H1 (cell line): ENCODE measurements around the gene ZNF182. TPM values are rescaled to one million over a fixed set of nuclear protein-coding genes. Genes with fewer than 3 reads are reported as not detected.
A peak's percentile ranks its signal among the peaks of the same experiment; 100 is the strongest.

Source experiments
- CTCF ChIA-PET: fragments of 300-600 bp; sonication (Branson Sonifier 250); formaldehyde crosslinking; loops from one replicate; lab custom pipeline; 2021; ENCODE audit not compliant: partially characterized antibody; lab: Charles Lee
- POLR2A ChIA-PET: fragments of 300-600 bp; sonication (Branson Sonifier 250); formaldehyde crosslinking; loops from one replicate; lab custom pipeline; 2021; ENCODE audit warnings: inconsistent platforms; ENCODE audit not compliant: partially characterized antibody; lab: Charles Lee
- DNase-seq, 2 experiments: peaks; one replicate each; pipeline versions ENCODE4 v3.0.0 to v3.0.0-alpha.2; 2010 to 2022; ENCODE audit warnings: low spot score in 2 of 2, low read depth in 1 of 2, mixed read lengths in 1 of 2
- FAIRE-seq: peaks from 2 replicates; lab custom pipeline; 2011; peaks lifted over from hg19 to GRCh38; lab: Jason Lieb, UNC
- H2AFZ ChIP-seq: 2 replicates; pipeline ENCODE4 v1.8.1; 2012; ENCODE audit warnings: low read length, inconsistent platforms
- H2AK5ac ChIP-seq: 2 replicates; pipeline ENCODE4 v1.6.1; 2013; ENCODE audit warnings: low read depth, low read length
- H2BK120ac ChIP-seq: replicated peaks from 2 replicates; pipeline ENCODE3; 2013; ENCODE audit warnings: low read depth, low read length, inconsistent platforms
- H2BK12ac ChIP-seq: 2 replicates; pipeline ENCODE4 v1.6.1; 2013; ENCODE audit warnings: low read depth, low read length
- H2BK15ac ChIP-seq: 2 replicates; pipeline ENCODE4 v1.6.1; 2013; ENCODE audit warnings: low read length
- H2BK20ac ChIP-seq: 2 replicates; pipeline ENCODE4 v1.6.1; 2013; ENCODE audit warnings: low read length
- H2BK5ac ChIP-seq: 2 replicates; pipeline ENCODE4 v1.6.1; 2013; ENCODE audit warnings: low read depth, low read length
- H3K14ac ChIP-seq: 2 replicates; pipeline ENCODE4 v1.6.1; 2013; ENCODE audit warnings: inconsistent platforms; ENCODE audit not compliant: insufficient read length
- H3K18ac ChIP-seq: 2 replicates; pipeline ENCODE4 v1.6.1; 2013; ENCODE audit warnings: low read length; ENCODE audit errors: extremely low read depth
- H3K23ac ChIP-seq: 2 replicates; pipeline ENCODE4 v1.6.1; 2013; ENCODE audit warnings: inconsistent platforms; ENCODE audit not compliant: insufficient read length
- H3K23me2 ChIP-seq: 2 replicates; pipeline ENCODE4 v1.6.1; 2013; ENCODE audit warnings: low read depth, low read length
- H3K27ac ChIP-seq: 2 replicates; pipeline ENCODE4 v1.6.1; 2011; ENCODE audit warnings: low read depth, low read length, inconsistent platforms
- H3K27me3 ChIP-seq, 4 experiments: replicated peaks in 1 of 4; 1 replicate in 1 of 4; 2 replicates in 3 of 4; pipeline versions ENCODE4 v1.6.1 to v1.8.1; 2011 to 2013; ENCODE audit warnings: low read length in 3 of 4, mild to moderate bottlenecking in 3 of 4, inconsistent platforms in 2 of 4, mixed read lengths in 2 of 4, moderate library complexity in 1 of 4; ENCODE audit not compliant: control insufficient read depth in 3 of 4, insufficient read depth in 3 of 4; ENCODE audit errors: extremely low read depth in 1 of 4
- H3K36me3 ChIP-seq, 4 experiments: 2 replicates each; pipeline versions ENCODE4 v1.6.1 to v1.8.1; 2011 to 2013; ENCODE audit warnings: mild to moderate bottlenecking in 4 of 4, low read length in 3 of 4, moderate library complexity in 2 of 4, control low read depth in 1 of 4, inconsistent platforms in 1 of 4; ENCODE audit not compliant: insufficient read depth in 4 of 4, control insufficient read depth in 2 of 4
- H3K4ac ChIP-seq: replicated peaks from 2 replicates; pipeline ENCODE3; 2013; ENCODE audit warnings: low read length, low read depth, mixed read lengths, inconsistent platforms; ENCODE audit not compliant: insufficient read length
- H3K4me1 ChIP-seq, 4 experiments: replicated peaks in 1 of 4; 1 replicate in 1 of 4; 2 replicates in 3 of 4; pipeline versions ENCODE4 v1.6.1 to v1.8.1; 2011 to 2013; ENCODE audit warnings: low read length in 3 of 4, inconsistent platforms in 2 of 4, mixed read lengths in 1 of 4; ENCODE audit not compliant: insufficient read depth in 4 of 4, control insufficient read depth in 3 of 4
- H3K4me2 ChIP-seq, 2 experiments: 2 replicates each; pipeline versions ENCODE4 v1.6.1 to v1.8.1; 2011 to 2013; ENCODE audit warnings: low read depth in 2 of 2, low read length in 2 of 2, control low read depth in 1 of 2, inconsistent platforms in 1 of 2, mild to moderate bottlenecking in 1 of 2; ENCODE audit not compliant: insufficient read depth in 1 of 2
- H3K4me3 ChIP-seq, 4 experiments: fragments of 200-600, 300-600 bp in 1 of 4; sonication (generic), shearing (Covaris generic), sonication (Bioruptor Twin) in 1 of 4; 2 replicates each; pipeline versions ENCODE4 v1.5.1 to v1.8.1; 2011 to 2016; ENCODE audit warnings: low read length in 4 of 4, low read depth in 3 of 4, control low read depth in 2 of 4, inconsistent platforms in 2 of 4, mild to moderate bottlenecking in 2 of 4, mixed read lengths in 1 of 4, moderate library complexity in 1 of 4; ENCODE audit not compliant: insufficient read depth in 2 of 4; ENCODE audit errors: extremely low read depth in 1 of 4
- H3K56ac ChIP-seq: replicated peaks from 2 replicates; pipeline ENCODE3; 2013; ENCODE audit warnings: low read depth, mild to moderate bottlenecking, mixed read lengths, low read length, inconsistent platforms; ENCODE audit not compliant: insufficient read length
- H3K79me1 ChIP-seq: 2 replicates; pipeline ENCODE4 v1.6.1; 2013; ENCODE audit warnings: low read depth, low read length, control low read depth
- H3K79me2 ChIP-seq, 2 experiments: 2 replicates each; pipeline versions ENCODE4 v1.6.1 to v1.8.1; 2012 to 2013; ENCODE audit warnings: low read length in 2 of 2, mild to moderate bottlenecking in 2 of 2, inconsistent platforms in 1 of 2; ENCODE audit not compliant: insufficient read depth in 2 of 2, control insufficient read depth in 1 of 2
- H3K9ac ChIP-seq, 4 experiments: replicated peaks in 1 of 4; 1 replicate in 1 of 4; 2 replicates in 3 of 4; pipeline versions ENCODE4 v1.6.1 to v1.8.1; 2011 to 2013; ENCODE audit warnings: low read depth in 3 of 4, low read length in 3 of 4, control low read depth in 2 of 4, mild to moderate bottlenecking in 2 of 4, moderate library complexity in 2 of 4, inconsistent platforms in 1 of 4; ENCODE audit errors: extremely low read depth in 1 of 4
- H3K9me3 ChIP-seq, 2 experiments: 2 replicates each; pipeline versions ENCODE4 v1.6.1 to v1.8.1; 2012 to 2013; ENCODE audit warnings: mild to moderate bottlenecking in 2 of 2, moderate library complexity in 2 of 2, control low read depth in 1 of 2, inconsistent platforms in 1 of 2, low read depth in 1 of 2, low read length in 1 of 2, mixed read lengths in 1 of 2; ENCODE audit not compliant: insufficient read depth in 2 of 2
- H4K20me1 ChIP-seq, 2 experiments: replicated peaks in 1 of 2; 2 replicates each; pipeline versions ENCODE3 to v1.8.1; 2011 to 2013; ENCODE audit warnings: inconsistent platforms in 2 of 2, low read length in 2 of 2, mild to moderate bottlenecking in 1 of 2; ENCODE audit not compliant: insufficient read depth in 2 of 2, control insufficient read depth in 1 of 2
- H4K5ac ChIP-seq: 2 replicates; pipeline ENCODE4 v1.6.1; 2013; ENCODE audit warnings: low read length, low read depth, mixed read lengths, inconsistent platforms; ENCODE audit not compliant: insufficient read length
- H4K8ac ChIP-seq: 2 replicates; pipeline ENCODE4 v1.8.0; 2013; ENCODE audit warnings: mild to moderate bottlenecking, moderate library complexity, low read length, inconsistent platforms; ENCODE audit not compliant: insufficient read depth; ENCODE audit errors: extremely low read depth
- H4K91ac ChIP-seq: replicated peaks from 2 replicates; pipeline ENCODE3; 2013; ENCODE audit warnings: low read length, mixed read lengths, inconsistent platforms; ENCODE audit not compliant: insufficient read length
- CEBPB ChIP-seq: IDR thresholded peaks from 2 replicates; pipeline ENCODE4 v1.6.1; 2012; ENCODE audit warnings: low read depth, low read length
- MAX ChIP-seq: IDR thresholded peaks from 2 replicates; pipeline ENCODE4 v1.6.1; 2012; ENCODE audit warnings: inconsistent platforms
- RFX5 ChIP-seq: IDR thresholded peaks from 2 replicates; pipeline ENCODE4 v1.6.1; 2011; ENCODE audit warnings: low read depth, low read length, improper control_type of control experiment, borderline replicate concordance
- SP2 ChIP-seq: IDR thresholded peaks from 2 replicates; pipeline ENCODE4 v1.6.1; 2012; ENCODE audit warnings: mild to moderate bottlenecking, low read length, inconsistent platforms
- SUZ12 ChIP-seq: fragments of 200-600 bp; sonication (generic); IDR thresholded peaks from 2 replicates; pipeline ENCODE4 v1.6.1; 2012; ENCODE audit warnings: mild to moderate bottlenecking, inconsistent platforms, low read length, moderate library complexity, mixed read lengths
- WGBS, 2 experiments: shearing (Covaris generic) in 1 of 2; methylation state at CpG; one replicate each; pipeline versions ENCODE4 v1.1.6 to v1.1.7; 2013 to 2015; ENCODE audit warnings: low lambda C conversion rate in 2 of 2, mixed read lengths in 2 of 2, inconsistent platforms in 1 of 2, low coverage in 1 of 2, missing lambda C conversion rate in 1 of 2; ENCODE audit not compliant: insufficient replicate concordance in 2 of 2, insufficient coverage in 1 of 2, insufficient read length in 1 of 2; ENCODE audit errors: extremely low coverage in 1 of 2, missing lambda C conversion rate in 1 of 2; 5-methylcytosine and 5-hydroxymethylcytosine counted together
- long read RNA-seq, 2 experiments: library from RNA in 1 of 2; library from capped mRNA in 1 of 2; stranded (forward); transcript quantifications; one replicate each; pipeline ENCODE4 v2.0.0, GENCODE V29; 2021; ENCODE audit warnings: inconsistent platforms in 1 of 2
- polyA minus RNA-seq, 3 experiments: library from RNA; depleted of rRNA, polyadenylated mRNA; stranded (reverse); fragments of >200 nt; gene quantifications; 1 replicate in 2 of 3; 2 replicates in 1 of 3; pipeline ENCODE4 v1.2.3, GENCODE V29; 2011
- polyA plus RNA-seq, 7 experiments: library from polyadenylated mRNA; depleted of rRNA in 3 of 7; stranded (reverse) in 5 of 7; unstranded in 2 of 7; fragments of >200 nt in 5 of 7; fragments of 200-250 nt in 2 of 7; gene quantifications; 1 replicate in 5 of 7; 2 replicates in 1 of 7; 4 replicates in 1 of 7; pipeline versions ENCODE4 v1.2.1 to v1.2.3, GENCODE V29; 2011 to 2013; ENCODE audit warnings: missing spikeins in 2 of 7, mixed read lengths in 2 of 7
- total RNA-seq: library from RNA; stranded (reverse); fragmentation: NEBNext Ultra II Directional; extraction: Animal tissue kit (Norgen Biotek cat#: 25700); gene quantifications from 2 replicates; pipeline ENCODE4 v1.2.1, GENCODE V29; 2021
- TF ChIP-seq, protein P1 (sequence below): IDR thresholded peaks from 2 replicates; pipeline ENCODE4 v1.6.1; 2011; ENCODE audit warnings: low read length, improper control_type of control experiment
- TF ChIP-seq, protein P2 (sequence below): IDR thresholded peaks from 2 replicates; pipeline ENCODE4 v1.6.1; 2012; ENCODE audit warnings: inconsistent platforms

The ZNF182 gene
- 6.8 and 8.2 TPM in 2 replicates for total RNA-seq
- polyA plus RNA-seq (2011; rRNA removed), result 0.99 and 1.3 TPM in 2 replicates
- 2.4 TPM for polyA plus RNA-seq (2011; cell fraction: cytosol; rRNA removed)
- 1.4 TPM for polyA plus RNA-seq (2011; cell fraction: nucleus; rRNA removed)
- 3.8 to 6.0 TPM (median 4.6 TPM) in 4 replicates for polyA plus RNA-seq (2012, experiment 1 of 2)
- 0.29 TPM for polyA plus RNA-seq (2012, experiment 2 of 2)
- polyA plus RNA-seq (2013, experiment 1 of 2), result 4.0 TPM
- polyA plus RNA-seq (2013, experiment 2 of 2), result 3.9 TPM
- polyA minus RNA-seq (2011; rRNA and poly(A)+ RNA removed), result 2.7 and 4.1 TPM in 2 replicates
- 2.0 TPM for polyA minus RNA-seq (2011; cell fraction: cytosol; rRNA and poly(A)+ RNA removed)
- polyA minus RNA-seq (2011; cell fraction: nucleus; rRNA and poly(A)+ RNA removed), result 3.7 TPM
- long read RNA-seq, experiment 1, partial matches to known transcripts, result 2 of 8 reads
- long read RNA-seq, experiment 1, other reads (novel, unspliced or antisense), result 6 of 8 reads
- long read RNA-seq, experiment 2, partial matches to known transcripts, result 3 of 7 reads
- long read RNA-seq, experiment 2, other reads (novel, unspliced or antisense), result 3 of 7 reads

DNA sequence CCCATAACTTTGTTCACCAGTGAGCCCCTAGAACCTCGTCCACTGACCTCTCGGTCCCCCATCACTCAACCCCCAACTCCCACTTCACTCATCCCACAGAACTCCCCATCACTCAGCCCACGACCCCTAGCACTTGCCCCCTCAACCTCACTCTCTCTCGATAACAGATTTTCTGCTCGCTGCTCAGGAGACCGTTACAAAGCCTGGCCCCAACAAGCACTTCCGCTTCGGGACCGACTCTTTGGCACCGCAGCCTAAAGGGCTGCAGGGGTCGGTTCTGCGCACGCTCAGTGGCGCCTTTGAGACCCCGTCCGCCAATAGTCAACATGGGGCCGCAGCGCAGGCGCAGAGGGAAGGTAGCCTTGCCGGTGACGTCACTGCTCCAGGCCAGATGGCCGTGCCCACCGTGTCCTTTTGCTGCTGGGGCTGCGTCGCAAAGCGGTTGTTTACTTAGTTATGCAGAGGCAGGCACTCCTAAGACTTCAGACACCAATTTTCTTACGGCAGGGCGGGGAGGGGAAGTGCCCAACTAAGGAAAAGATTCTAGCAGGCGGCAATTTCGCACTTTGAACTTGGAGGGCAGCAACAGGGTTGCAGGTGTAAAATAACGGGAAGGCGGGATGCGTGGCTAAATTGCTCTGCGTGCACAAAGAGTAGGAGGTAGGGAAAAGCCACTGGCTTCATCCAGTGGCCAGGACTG, at the start of gene ZNF182:
ZNF182 (minus strand) TSS at position 232 of the 700 bp plus-strand sequence. CDS start 1,380 bp downstream, outside the sequence.
- no peak within 1 kb of the TSS for H3K4ac ChIP-seq
- H3K4me2 ChIP-seq, result peak within 1 kb of the TSS; percentile 66 to 67
- H2BK12ac ChIP-seq, result no peak within 1 kb of the TSS
- H2BK5ac ChIP-seq, result no peak within 1 kb of the TSS
- peak; percentile 77 to 88 for DNase-seq
- H3K9me3 ChIP-seq, result no peaks in the 10 kb centered on the region
- peak within 1 kb of the TSS; percentile 48 for H3K18ac ChIP-seq
- H3K79me2 ChIP-seq, result peaks cover 0 to 9% of the 10 kb centered on the region in 2 experiments; a peak in 1 of 4 replicates
- no peaks in the 10 kb centered on the region for H3K27me3 ChIP-seq
- H3K56ac ChIP-seq, result peak within 1 kb of the TSS; percentile 16
- H3K4me3 ChIP-seq, result peak within 1 kb of the TSS; percentile 70 to 88 (median 82)
- H3K14ac ChIP-seq, result no peak within 1 kb of the TSS
- H3K27ac ChIP-seq, result 0 out of 2 replicates have a peak within 1 kb of the TSS, but pooled peaks have one; percentile 58
- H3K4me1 ChIP-seq, result no peaks in the 10 kb centered on the region
- H3K36me3 ChIP-seq, result no peaks in the 10 kb centered on the region
- no peak within 1 kb of the TSS for H2AFZ ChIP-seq
- H2BK20ac ChIP-seq, result no peak within 1 kb of the TSS
- no peaks in the 10 kb centered on the region for H3K23me2 ChIP-seq
- peak within 1 kb of the TSS; percentile 79; the same call in 1 of the 2 replicates for H4K8ac ChIP-seq
- H4K20me1 ChIP-seq, result no peaks in the 10 kb centered on the region
- H2AK5ac ChIP-seq, result no peak within 1 kb of the TSS
- POLR2A ChIA-PET, result no interaction called here
- H3K79me1 ChIP-seq, result no peaks in the 10 kb centered on the region
- H4K5ac ChIP-seq, result peak within 1 kb of the TSS; percentile 59
- peak within 1 kb of the TSS in 3 of 4 experiments; percentile 51 to 89 (median 74); a peak in 6 of 7 replicates for H3K9ac ChIP-seq
- no peak within 1 kb of the TSS for H4K91ac ChIP-seq
- CTCF ChIA-PET, result no interaction called here
- FAIRE-seq, result no peak
- no peak within 1 kb of the TSS for H2BK15ac ChIP-seq
- 1% methylated on average over 27 of the region's 34 CpGs; no CpG with 5 or more reads in 1 of the 2 experiments for WGBS, 2 experiments
- no peak within 1 kb of the TSS for H2BK120ac ChIP-seq
- H3K23ac ChIP-seq, result no peak within 1 kb of the TSS
- TF ChIP-seq, protein P1, sequence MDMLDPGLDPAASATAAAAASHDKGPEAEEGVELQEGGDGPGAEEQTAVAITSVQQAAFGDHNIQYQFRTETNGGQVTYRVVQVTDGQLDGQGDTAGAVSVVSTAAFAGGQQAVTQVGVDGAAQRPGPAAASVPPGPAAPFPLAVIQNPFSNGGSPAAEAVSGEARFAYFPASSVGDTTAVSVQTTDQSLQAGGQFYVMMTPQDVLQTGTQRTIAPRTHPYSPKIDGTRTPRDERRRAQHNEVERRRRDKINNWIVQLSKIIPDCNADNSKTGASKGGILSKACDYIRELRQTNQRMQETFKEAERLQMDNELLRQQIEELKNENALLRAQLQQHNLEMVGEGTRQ, result no peak
- TF ChIP-seq RFX5, result no peak
- TF ChIP-seq, protein P2, sequence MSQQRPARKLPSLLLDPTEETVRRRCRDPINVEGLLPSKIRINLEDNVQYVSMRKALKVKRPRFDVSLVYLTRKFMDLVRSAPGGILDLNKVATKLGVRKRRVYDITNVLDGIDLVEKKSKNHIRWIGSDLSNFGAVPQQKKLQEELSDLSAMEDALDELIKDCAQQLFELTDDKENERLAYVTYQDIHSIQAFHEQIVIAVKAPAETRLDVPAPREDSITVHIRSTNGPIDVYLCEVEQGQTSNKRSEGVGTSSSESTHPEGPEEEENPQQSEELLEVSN, result no peak
- no peak for TF ChIP-seq MAX
- TF ChIP-seq SUZ12, result no peak
- no peak for TF ChIP-seq CEBPB
- TF ChIP-seq SP2, result no peak
